Peyer's patch (tissue), 4 donors: ENCODE results near the gene NMUR2. TPM values are rescaled to one million over a fixed set of nuclear protein-coding genes. Genes with fewer than 3 reads are reported as not detected.

Experiments
- DNase-seq, 3 donors: peaks; one replicate each; pipeline ENCODE4 v3.0.0-alpha.2; 2017 to 2019
- H3K27ac ChIP-seq, 4 donors: fragments of 200-600 bp; sonication (generic); one replicate each; pipeline ENCODE4 v1.5.1; 2016 to 2019
- H3K27me3 ChIP-seq, 2 donors: fragments of 200-600 bp; sonication (generic); one replicate each; pipeline ENCODE4 v1.5.1; 2019
- H3K36me3 ChIP-seq, 3 donors: fragments of 200-600 bp; sonication (generic); one replicate each; pipeline ENCODE4 v1.5.1; 2016 to 2019
- H3K4me1 ChIP-seq, 4 donors: fragments of 200-600 bp; sonication (generic); one replicate each; pipeline ENCODE4 v1.5.1; 2016 to 2019
- H3K4me3 ChIP-seq, 4 donors: fragments of 200-600 bp; sonication (generic); 1 replicate in 3 of 4; 2 replicates in 1 of 4; pipeline ENCODE4 v1.5.1; 2016 to 2019; ENCODE audit warnings: mild to moderate bottlenecking in 1 of 4
- H3K9me3 ChIP-seq, 4 donors: fragments of 200-600 bp; sonication (generic); one replicate each; pipeline ENCODE4 v1.5.1; 2016 to 2019; ENCODE audit warnings: mild to moderate bottlenecking in 1 of 4
- CTCF ChIP-seq, 6 experiments: fragments of 450-650 bp in 4 of 6; fragments of 200-600 bp in 2 of 6; sonication (generic) in 1 of 6; IDR thresholded peaks; one replicate each; pipeline ENCODE4 v1.5.1; 2017 to 2019; ENCODE audit warnings: antibody characterized with exemption in 6 of 6, mild to moderate bottlenecking in 3 of 6, moderate library complexity in 1 of 6
- POLR2A ChIP-seq, 2 donors: fragments of 450-650 bp; IDR thresholded peaks; one replicate each; pipeline ENCODE4 v1.5.1; 2017; ENCODE audit warnings: antibody characterized with exemption in 2 of 2, mild to moderate bottlenecking in 2 of 2, moderate library complexity in 2 of 2
- total RNA-seq, 4 donors: library from RNA; depleted of rRNA; stranded (reverse); fragments of >200 nt; gene quantifications; one replicate each; pipeline ENCODE4 v1.1.0, GENCODE V29; 2016

Gene NMUR2
- total RNA-seq, 4 donors from 2014 or later, result not detected

GRCh38 chr5:152379331-152379730 is 25.7 kb downstream of the NMUR2 start:
- Histone ChIP-seq H3K27ac (no peak overlapping the region), H3K36me3 (no peaks in the 10 kb centered on the region), H3K9me3 (no peaks in the 10 kb centered on the region), H3K4me3 (no peak overlapping the region), H3K4me1 (no peaks in the 10 kb centered on the region), H3K27me3 (no peaks in the 10 kb centered on the region)
- TF ChIP-seq CTCF (IDR thresholded peaks at IDR 0.05), result peak in 3 of 6 experiments; percentile 13 to 29 (median 23)
- no peak for TF ChIP-seq POLR2A (IDR thresholded peaks at IDR 0.05)
- no peak for DNase-seq

- DNase-seq, result no peak
- no peaks in the 10 kb centered on the region for H3K9me3 ChIP-seq
- no peak overlapping the region for H3K27ac ChIP-seq
- no peaks in the 10 kb centered on the region for H3K27me3 ChIP-seq
- no peak overlapping the region for H3K4me3 ChIP-seq
- H3K4me1 ChIP-seq, result no peaks in the 10 kb centered on the region
- no peaks in the 10 kb centered on the region for H3K36me3 ChIP-seq
- TF ChIP-seq CTCF (IDR thresholded peaks at IDR 0.05) (no peak), POLR2A (IDR thresholded peaks at IDR 0.05) (no peak)
Measured at GRCh38 chr5:152378730-152379129, 26.3 kb downstream of the NMUR2 start.

DNA sequence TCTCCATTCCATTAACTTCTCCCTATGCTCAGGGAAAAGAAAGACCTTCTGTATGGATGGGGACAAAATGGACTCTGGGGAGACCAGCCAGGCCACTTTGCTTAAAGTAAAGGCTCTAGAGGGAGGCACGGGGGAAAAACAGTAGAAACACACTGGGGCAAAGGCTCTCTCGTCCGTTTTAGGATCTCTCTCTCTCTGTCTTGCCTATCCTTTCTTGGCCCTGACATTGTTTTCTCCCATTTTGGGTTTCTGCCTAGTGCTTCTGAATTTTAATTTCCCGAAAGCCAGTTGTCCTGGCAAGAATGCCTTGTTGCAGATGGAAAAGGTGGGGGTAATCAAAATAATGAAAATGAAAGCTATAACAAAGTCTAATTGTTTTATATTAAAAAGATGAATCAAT is 28.2 kb downstream of the NMUR2 start:
- TF ChIP-seq CTCF (IDR thresholded peaks at IDR 0.05) (no peak), POLR2A (IDR thresholded peaks at IDR 0.05) (no peak)
- Histone ChIP-seq H3K9me3 (no peaks in the 10 kb centered on the region), H3K4me3 (no peak overlapping the region), H3K27me3 (no peaks in the 10 kb centered on the region), H3K4me1 (no peaks in the 10 kb centered on the region), H3K27ac (no peak overlapping the region), H3K36me3 (no peaks in the 10 kb centered on the region)
- DNase-seq, result no peak

DNA sequence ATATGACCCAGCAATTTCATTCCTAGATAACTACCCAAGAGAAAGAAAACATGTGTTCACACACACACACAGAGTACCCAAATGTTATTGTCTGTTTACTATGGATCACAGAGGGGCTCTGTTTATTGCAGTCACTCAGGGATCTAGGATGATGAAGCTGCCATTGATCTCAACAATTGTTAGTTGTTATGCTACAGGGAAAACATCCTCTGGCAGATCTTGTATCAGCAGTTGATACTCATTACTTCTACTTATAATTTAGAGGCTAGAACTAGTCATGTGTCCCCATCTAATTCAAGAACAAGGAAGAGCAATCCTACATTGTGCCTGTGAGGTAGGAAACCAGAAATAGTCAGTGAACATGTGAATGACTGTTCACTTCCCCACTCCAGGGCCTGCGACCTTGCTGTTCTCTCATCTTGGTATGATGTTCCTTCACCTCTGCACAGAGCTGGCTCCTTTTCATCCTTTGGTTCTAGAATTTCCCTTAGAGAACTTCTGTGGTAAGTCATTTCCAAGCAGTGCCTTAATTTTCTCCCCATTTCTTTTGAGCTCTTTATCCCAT is 30.3 kb downstream of the NMUR2 start:
- Histone ChIP-seq H3K4me3 (no peak overlapping the region), H3K4me1 (no peaks in the 10 kb centered on the region), H3K27me3 (no peaks in the 10 kb centered on the region), H3K9me3 (no peaks in the 10 kb centered on the region), H3K27ac (no peak overlapping the region), H3K36me3 (no peaks in the 10 kb centered on the region)
- no peak for DNase-seq
- TF ChIP-seq CTCF (IDR thresholded peaks at IDR 0.05), result no peak
- no peak for TF ChIP-seq POLR2A (IDR thresholded peaks at IDR 0.05)

GRCh38 chr5:152372875-152373274 is 32.2 kb downstream of the NMUR2 start:
- H3K36me3 ChIP-seq, result no peaks in the 10 kb centered on the region
- H3K9me3 ChIP-seq, result no peaks in the 10 kb centered on the region
- no peak overlapping the region for H3K4me3 ChIP-seq
- no peak for TF ChIP-seq CTCF (IDR thresholded peaks at IDR 0.05)
- no peak for TF ChIP-seq POLR2A (IDR thresholded peaks at IDR 0.05)
- no peaks in the 10 kb centered on the region for H3K4me1 ChIP-seq
- H3K27ac ChIP-seq, result no peak overlapping the region
- no peak for DNase-seq
- H3K27me3 ChIP-seq, result no peaks in the 10 kb centered on the region

GRCh38 chr5:152369298-152369697 is 35.8 kb downstream of the NMUR2 start:
- no peak for DNase-seq
- H3K9me3 ChIP-seq, result no peaks in the 10 kb centered on the region
- H3K4me3 ChIP-seq, result no peak overlapping the region
- no peaks in the 10 kb centered on the region for H3K27me3 ChIP-seq
- H3K36me3 ChIP-seq, result no peaks in the 10 kb centered on the region
- TF ChIP-seq POLR2A (IDR thresholded peaks at IDR 0.05) (no peak), CTCF (IDR thresholded peaks at IDR 0.05) (no peak)
- H3K27ac ChIP-seq, result no peak overlapping the region
- H3K4me1 ChIP-seq, result no peaks in the 10 kb centered on the region
